Measurements from ENCODE around the gene NCF4. TPM values are rescaled to one million over a fixed set of nuclear protein-coding genes. Genes with fewer than 3 reads are reported as not detected.

The NCF4 gene
- total RNA-seq (2014; rRNA removed; shearing (Covaris generic)), result not detected in 2 replicates
- not detected in 2 replicates for polyA plus RNA-seq (2015; cell fraction: cytosol; rRNA removed)
- polyA plus RNA-seq (2015; cell fraction: nucleus; rRNA removed), result not detected in 2 replicates

- no peak for DNase-seq (ENCODE audit: low read depth, low spot score)
- in situ Hi-C loops (cut with HindIII; ENCODE audit: low pct_unique_long_range_greater_than_20kb, low sequenced_read_pairs), result no loop called here
These were observed at the start of gene NCF4 for GRCh38 chr22:36860821-36861659. TSS of gene NCF4 (plus strand) at chr22:36861006. CDS start at chr22:36861172, 166 bp downstream.

GRCh38 chr22:36811094-36811800 is 49.6 kb upstream of the NCF4 start:
- DNase-seq (ENCODE audit: low read depth, low spot score), result no peak
- in situ Hi-C loops (cut with HindIII; ENCODE audit: low pct_unique_long_range_greater_than_20kb, low sequenced_read_pairs), result no loop called here

GRCh38 chr22:36814801-36815200 is 46.0 kb upstream of the NCF4 start:
- in situ Hi-C loops (cut with HindIII; ENCODE audit: low pct_unique_long_range_greater_than_20kb, low sequenced_read_pairs), result no loop called here
- no peak for DNase-seq (ENCODE audit: low read depth, low spot score)

GRCh38 chr22:36815558-36816338 is 45.1 kb upstream of the NCF4 start:
- in situ Hi-C loops (cut with HindIII; ENCODE audit: low pct_unique_long_range_greater_than_20kb, low sequenced_read_pairs), result no loop called here
- no peak for DNase-seq (ENCODE audit: low read depth, low spot score)

GRCh38 chr22:36816339-36816635 is 44.5 kb upstream of the NCF4 start:
- DNase-seq (ENCODE audit: low read depth, low spot score), result no peak
- in situ Hi-C loops (cut with HindIII; ENCODE audit: low pct_unique_long_range_greater_than_20kb, low sequenced_read_pairs), result no loop called here

GRCh38 chr22:36816636-36817524 is 43.9 kb upstream of the NCF4 start, which contains the start of gene PVALB:
TSS of gene PVALB (minus strand) at chr22:36817035. CDS start at chr22:36817005, 30 bp downstream.
- peak; percentile 29 for DNase-seq (ENCODE audit: low read depth, low spot score)
- in situ Hi-C loops (cut with HindIII; ENCODE audit: low pct_unique_long_range_greater_than_20kb, low sequenced_read_pairs), result no loop called here

- in situ Hi-C loops (cut with HindIII; ENCODE audit: low pct_unique_long_range_greater_than_20kb, low sequenced_read_pairs), result no loop called here
- no peak for DNase-seq (ENCODE audit: low read depth, low spot score)
These were observed 43.3 kb upstream of the NCF4 start for GRCh38 chr22:36817525-36817848.

GRCh38 chr22:36818010-36818642 is 42.7 kb upstream of the NCF4 start:
- no peak for DNase-seq (ENCODE audit: low read depth, low spot score)

GRCh38 chr22:36819112-36819511 is 41.7 kb upstream of the NCF4 start:
- in situ Hi-C loops (cut with HindIII; ENCODE audit: low pct_unique_long_range_greater_than_20kb, low sequenced_read_pairs), result no loop called here
- no peak for DNase-seq (ENCODE audit: low read depth, low spot score)

More at GRCh38 chr22:36818010-36818642, 42.7 kb upstream of the NCF4 start:
- in situ Hi-C loops (cut with HindIII; ENCODE audit: low pct_unique_long_range_greater_than_20kb, low sequenced_read_pairs), result no loop called here

- in situ Hi-C loops (cut with HindIII; ENCODE audit: low pct_unique_long_range_greater_than_20kb, low sequenced_read_pairs), result no loop called here
- DNase-seq (ENCODE audit: low read depth, low spot score), result no peak
These were observed 38.2 kb upstream of the NCF4 start for GRCh38 chr22:36822581-36822980.

GRCh38 chr22:36823186-36823839 is 37.5 kb upstream of the NCF4 start:
- in situ Hi-C loops (cut with HindIII; ENCODE audit: low pct_unique_long_range_greater_than_20kb, low sequenced_read_pairs), result no loop called here

GRCh38 chr22:36824655-36825054 is 36.2 kb upstream of the NCF4 start:
- in situ Hi-C loops (cut with HindIII; ENCODE audit: low pct_unique_long_range_greater_than_20kb, low sequenced_read_pairs), result no loop called here

More at GRCh38 chr22:36823186-36823839, 37.5 kb upstream of the NCF4 start:
- no peak for DNase-seq (ENCODE audit: low read depth, low spot score)

GRCh38 chr22:36826262-36826661 is 34.5 kb upstream of the NCF4 start:
- in situ Hi-C loops (cut with HindIII; ENCODE audit: low pct_unique_long_range_greater_than_20kb, low sequenced_read_pairs), result no loop called here
- no peak for DNase-seq (ENCODE audit: low read depth, low spot score)

More at GRCh38 chr22:36824655-36825054, 36.2 kb upstream of the NCF4 start:
- DNase-seq (ENCODE audit: low read depth, low spot score), result no peak

GRCh38 chr22:36828815-36829214 is 32.0 kb upstream of the NCF4 start:
- in situ Hi-C loops (cut with HindIII; ENCODE audit: low pct_unique_long_range_greater_than_20kb, low sequenced_read_pairs), result no loop called here
- DNase-seq (ENCODE audit: low read depth, low spot score), result no peak

- in situ Hi-C loops (cut with HindIII; ENCODE audit: low pct_unique_long_range_greater_than_20kb, low sequenced_read_pairs), result loop anchor here (10.0 kb wide), 1 partner anchor 55 kb away; the partner anchor contains the start of gene IFT27
- no peak for DNase-seq (ENCODE audit: low read depth, low spot score)
These were observed 31.3 kb upstream of the NCF4 start for GRCh38 chr22:36829370-36830002.

GRCh38 chr22:36830601-36831000 is 30.2 kb upstream of the NCF4 start:
- in situ Hi-C loops (cut with HindIII; ENCODE audit: low pct_unique_long_range_greater_than_20kb, low sequenced_read_pairs), result loop anchor here (10.0 kb wide), 1 partner anchor 56 kb away; the partner anchor contains the start of gene IFT27
- DNase-seq (ENCODE audit: low read depth, low spot score), result no peak
